NT2/D1 (cell line): Measurements from ENCODE around the gene NAA15.
"Not testable (repeated sequence)": the region's sequence is repeated elsewhere in the genome, so short reads cannot be mapped to it uniquely, and the experiment has no call there.

Source experiments
- DNase-seq: peaks from one replicate; pipeline ENCODE4 v3.0.0-alpha.2; 2011; ENCODE audit warnings: low read depth, low spot score
- H3K27me3 ChIP-seq: 2 replicates; pipeline ENCODE4 v1.6.0; 2011; ENCODE audit warnings: mild to moderate bottlenecking; ENCODE audit not compliant: insufficient read length, insufficient read depth
- H3K36me3 ChIP-seq: 2 replicates; pipeline ENCODE4 v1.6.1; 2011; ENCODE audit warnings: mild to moderate bottlenecking, low read length, mixed read lengths; ENCODE audit not compliant: insufficient read depth, insufficient read length
- H3K4me1 ChIP-seq: 2 replicates; pipeline ENCODE4 v1.5.1; 2011; ENCODE audit not compliant: insufficient read depth, insufficient read length
- H3K4me3 ChIP-seq: 2 replicates; pipeline ENCODE4 v1.5.1; 2011; ENCODE audit warnings: low read depth; ENCODE audit not compliant: insufficient read length
- H3K9ac ChIP-seq: 2 replicates; pipeline ENCODE4 v1.6.0; 2011; ENCODE audit warnings: low read depth; ENCODE audit not compliant: insufficient read length
- H3K9me3 ChIP-seq: 2 replicates; pipeline ENCODE4 v1.5.1; 2011; ENCODE audit warnings: mild to moderate bottlenecking, low read length; ENCODE audit not compliant: insufficient read depth
- SUZ12 ChIP-seq: IDR thresholded peaks from 2 replicates; pipeline ENCODE4 v1.6.1; 2011; ENCODE audit not compliant: insufficient read length, insufficient read depth; ENCODE audit errors: extremely low read depth
- YY1 ChIP-seq: IDR thresholded peaks from 2 replicates; pipeline ENCODE4 v1.6.1; 2011; ENCODE audit not compliant: insufficient read length, insufficient read depth
- ZNF274 ChIP-seq: IDR thresholded peaks from 2 replicates; pipeline ENCODE4 v1.6.1; 2011; ENCODE audit warnings: mild to moderate bottlenecking, low read depth, low read length

Gene NAA15

GRCh38 chr4:139402436-139402835 lies 101.1 kb downstream of the NAA15 start:
- no peaks in the 10 kb centered on the region for H3K9me3 ChIP-seq
- H3K27me3 ChIP-seq, result no peaks in the 10 kb centered on the region
- no peak overlapping the region for H3K9ac ChIP-seq
- no peaks in the 10 kb centered on the region for H3K36me3 ChIP-seq
- TF ChIP-seq YY1 (no peak), SUZ12 (no peak), ZNF274 (no peak)
- no peak overlapping the region for H3K4me3 ChIP-seq
- DNase-seq, result no peak
- no peaks in the 10 kb centered on the region for H3K4me1 ChIP-seq

- TF ChIP-seq SUZ12, result no peak
- no peak for TF ChIP-seq YY1
- TF ChIP-seq ZNF274, result no peak
- no peak overlapping the region for H3K9ac ChIP-seq
- no peaks in the 10 kb centered on the region for H3K9me3 ChIP-seq
- H3K36me3 ChIP-seq, result no peaks in the 10 kb centered on the region
- no peak overlapping the region for H3K4me3 ChIP-seq
- no peak for DNase-seq
- no peaks in the 10 kb centered on the region for H3K4me1 ChIP-seq
- H3K27me3 ChIP-seq, result no peaks in the 10 kb centered on the region
Measured at GRCh38 chr4:139403462-139403861, 102.2 kb downstream of the NAA15 start.

- TF ChIP-seq YY1 (no peak), ZNF274 (no peak), SUZ12 (no peak)
- H3K36me3 ChIP-seq, result no peaks in the 10 kb centered on the region
- no peaks in the 10 kb centered on the region for H3K4me1 ChIP-seq
- H3K4me3 ChIP-seq, result no peak overlapping the region
- no peak for DNase-seq
- no peak overlapping the region for H3K9ac ChIP-seq
- H3K9me3 ChIP-seq, result no peaks in the 10 kb centered on the region
- no peaks in the 10 kb centered on the region for H3K27me3 ChIP-seq
Measured at GRCh38 chr4:139410312-139410711, 109.0 kb downstream of the NAA15 start.

GRCh38 chr4:139414671-139415210 lies 113.4 kb downstream of the NAA15 start:
- H3K4me3 ChIP-seq, H3K9ac ChIP-seq, DNase-seq, H3K36me3 ChIP-seq, H3K4me1 ChIP-seq, H3K27me3 ChIP-seq, H3K9me3 ChIP-seq: not testable (repeated sequence)

GRCh38 chr4:139416073-139416673 lies 114.9 kb downstream of the NAA15 start:
- TF ChIP-seq SUZ12, result no peak
- no peak for TF ChIP-seq ZNF274
- no peaks in the 10 kb centered on the region for H3K27me3 ChIP-seq
- DNase-seq, result peak; percentile 36
- no peaks in the 10 kb centered on the region for H3K36me3 ChIP-seq
- H3K4me1 ChIP-seq, result no peaks in the 10 kb centered on the region
- no peak overlapping the region for H3K9ac ChIP-seq
- H3K4me3 ChIP-seq, result no peak overlapping the region
- no peaks in the 10 kb centered on the region for H3K9me3 ChIP-seq

GRCh38 chr4:139419388-139419914 lies 118.1 kb downstream of the NAA15 start:
- Histone ChIP-seq H3K9me3 (no peaks in the 10 kb centered on the region), H3K27me3 (no peaks in the 10 kb centered on the region), H3K9ac (no peak overlapping the region), H3K4me1 (no peaks in the 10 kb centered on the region), H3K4me3 (no peak overlapping the region), H3K36me3 (no peaks in the 10 kb centered on the region)
- no peak for DNase-seq
- no peak for TF ChIP-seq ZNF274
- TF ChIP-seq YY1, result no peak
- no peak for TF ChIP-seq SUZ12

- Histone ChIP-seq H3K9ac (no peak overlapping the region), H3K9me3 (no peaks in the 10 kb centered on the region), H3K27me3 (no peaks in the 10 kb centered on the region), H3K36me3 (no peaks in the 10 kb centered on the region), H3K4me3 (no peak overlapping the region), H3K4me1 (no peaks in the 10 kb centered on the region)
- no peak for TF ChIP-seq YY1
- no peak for DNase-seq
Measured at GRCh38 chr4:139420652-139421051, 119.3 kb downstream of the NAA15 start.
